H9 (cell line): Measurements from ENCODE around the gene ZNF576. TPM values are rescaled to one million over a fixed set of nuclear protein-coding genes. Genes with fewer than 3 reads are reported as not detected.
A peak's percentile ranks its signal among the peaks of the same experiment; 100 is the strongest.
"Not testable (repeated sequence)": the region's sequence is repeated elsewhere in the genome, so short reads cannot be mapped to it uniquely, and the experiment has no call there.

Experiments
- DNase-seq: peaks from one replicate; pipeline ENCODE4 v3.0.0-alpha.2; 2017
- H2AFZ ChIP-seq: one replicate; pipeline ENCODE4 v1.6.1; 2013; ENCODE audit warnings: mild to moderate bottlenecking, low read length, control low read depth, moderate library complexity
- H2AK5ac ChIP-seq: 2 replicates; pipeline ENCODE4 v1.6.1; 2013; ENCODE audit warnings: low read length, control low read depth, mixed read lengths; ENCODE audit not compliant: insufficient read length
- H2BK120ac ChIP-seq: one replicate; pipeline ENCODE4 v1.6.1; 2013; ENCODE audit warnings: low read depth, mild to moderate bottlenecking, low read length, control low read depth, inconsistent platforms; ENCODE audit not compliant: poor library complexity, severe bottlenecking
- H2BK12ac ChIP-seq: 2 replicates; pipeline ENCODE4 v1.6.1; 2013; ENCODE audit warnings: low read length, control low read depth, mixed read lengths, low read depth; ENCODE audit not compliant: insufficient read length
- H2BK15ac ChIP-seq: 2 replicates; pipeline ENCODE4 v1.6.1; 2013; ENCODE audit warnings: low read depth, low read length, control low read depth
- H2BK20ac ChIP-seq: one replicate; pipeline ENCODE4 v1.6.1; 2013; ENCODE audit warnings: low read depth, mild to moderate bottlenecking, low read length, control low read depth, inconsistent platforms; ENCODE audit not compliant: poor library complexity, severe bottlenecking
- H2BK5ac ChIP-seq: 2 replicates; pipeline ENCODE4 v1.6.1; 2013; ENCODE audit warnings: low read length, control low read depth, mixed read lengths; ENCODE audit not compliant: insufficient read length
- H3K14ac ChIP-seq: 2 replicates; pipeline ENCODE4 v1.6.1; 2013; ENCODE audit warnings: low read length, control low read depth; ENCODE audit not compliant: insufficient read depth
- H3K18ac ChIP-seq: 2 replicates; pipeline ENCODE4 v1.6.1; 2013; ENCODE audit warnings: low read depth, mild to moderate bottlenecking, mixed read lengths, low read length, control low read depth; ENCODE audit not compliant: insufficient read length
- H3K23ac ChIP-seq: 2 replicates; pipeline ENCODE4 v1.6.1; 2013; ENCODE audit warnings: low read length, control low read depth, mixed read lengths, low read depth; ENCODE audit not compliant: insufficient read length
- H3K23me2 ChIP-seq: 2 replicates; pipeline ENCODE4 v1.6.1; 2013; ENCODE audit warnings: low read depth, mild to moderate bottlenecking, mixed read lengths, low read length, control low read depth; ENCODE audit not compliant: insufficient read length, poor library complexity, severe bottlenecking
- H3K27ac ChIP-seq: 2 replicates; pipeline ENCODE4 v1.5.1; 2013; ENCODE audit warnings: low read length, control low read depth, mixed read lengths, low read depth; ENCODE audit not compliant: insufficient read length
- H3K27me3 ChIP-seq: 2 replicates; pipeline ENCODE4 v1.6.1; 2013; ENCODE audit warnings: low read length, control low read depth, inconsistent platforms; ENCODE audit not compliant: insufficient read depth
- H3K4ac ChIP-seq: 2 replicates; pipeline ENCODE4 v1.6.1; 2013; ENCODE audit warnings: low read depth, mild to moderate bottlenecking, control low read depth, inconsistent platforms, low read length, moderate library complexity
- H3K4me1 ChIP-seq: 2 replicates; pipeline ENCODE4 v1.6.1; 2013; ENCODE audit warnings: low read length, control low read depth, inconsistent platforms; ENCODE audit not compliant: insufficient read depth
- H3K4me2 ChIP-seq: 2 replicates; pipeline ENCODE4 v1.6.1; 2013; ENCODE audit warnings: low read length, control low read depth, mixed read lengths; ENCODE audit not compliant: insufficient read length, insufficient read depth
- H3K56ac ChIP-seq: 2 replicates; pipeline ENCODE4 v1.6.1; 2013; ENCODE audit warnings: low read depth, mild to moderate bottlenecking, mixed read lengths, low read length, control low read depth; ENCODE audit not compliant: insufficient read length
- H3K79me1 ChIP-seq: 2 replicates; pipeline ENCODE4 v1.6.1; 2013; ENCODE audit warnings: low read depth, mild to moderate bottlenecking, moderate library complexity, low read length, control low read depth, inconsistent platforms; ENCODE audit not compliant: insufficient read depth, poor library complexity, severe bottlenecking
- H3K79me2 ChIP-seq: 2 replicates; pipeline ENCODE4 v1.6.1; 2013; ENCODE audit warnings: low read length, control low read depth, inconsistent platforms; ENCODE audit not compliant: insufficient read depth
- H3K9ac ChIP-seq: 2 replicates; pipeline ENCODE4 v1.6.1; 2013; ENCODE audit warnings: low read length, control low read depth, mixed read lengths; ENCODE audit not compliant: insufficient read length; ENCODE audit errors: extremely low read depth
- H3K9me3 ChIP-seq: one replicate; pipeline ENCODE4 v1.6.1; 2013; ENCODE audit warnings: low read depth, low read length, inconsistent platforms; ENCODE audit not compliant: control insufficient read depth
- H3T11ph ChIP-seq: one replicate; pipeline ENCODE4 v1.6.1; 2013; ENCODE audit warnings: mild to moderate bottlenecking, low read length, control low read depth, inconsistent platforms
- H4K20me1 ChIP-seq: one replicate; pipeline ENCODE4 v1.6.1; 2013; ENCODE audit not compliant: control insufficient read depth, insufficient read length, insufficient read depth
- H4K5ac ChIP-seq: 2 replicates; pipeline ENCODE4 v1.6.1; 2013; ENCODE audit warnings: low read depth, mild to moderate bottlenecking, mixed read lengths, low read length, control low read depth; ENCODE audit not compliant: insufficient read length
- H4K8ac ChIP-seq: replicated peaks from 2 replicates; pipeline ENCODE4 v1.6.1; 2013; ENCODE audit warnings: low read length, control low read depth, mixed read lengths, low read depth; ENCODE audit not compliant: insufficient read length
- H4K91ac ChIP-seq: 2 replicates; pipeline ENCODE4 v1.6.1; 2013; ENCODE audit warnings: low read depth, mild to moderate bottlenecking, moderate library complexity, mixed read lengths, low read length, control low read depth; ENCODE audit not compliant: insufficient read length
- H3K27ac Mint-ChIP-seq, 3 experiments: 2 replicates in 2 of 3; 3 replicates in 1 of 3; pipeline ENCODE4 v1.8.0; 2020 to 2021; ENCODE audit warnings: mixed read lengths in 3 of 3, mild to moderate bottlenecking in 1 of 3, moderate library complexity in 1 of 3
- H3K27me3 Mint-ChIP-seq: 2 replicates; pipeline ENCODE4 v1.8.0; 2021; ENCODE audit warnings: low read depth, mild to moderate bottlenecking, moderate library complexity, mixed read lengths
- H3K36me3 Mint-ChIP-seq, 3 experiments: 2 replicates in 2 of 3; 3 replicates in 1 of 3; pipeline ENCODE4 v1.8.0; 2020 to 2021; ENCODE audit warnings: low read depth in 3 of 3, mixed read lengths in 3 of 3; ENCODE audit not compliant: insufficient read depth in 1 of 3
- H3K4me1 Mint-ChIP-seq, 2 experiments: 2 replicates each; pipeline ENCODE4 v1.8.0; 2020; ENCODE audit warnings: mixed read lengths in 2 of 2
- H3K4me3 Mint-ChIP-seq, 2 experiments: 2 replicates in 1 of 2; 3 replicates in 1 of 2; pipeline ENCODE4 v1.8.0; 2020 to 2021; ENCODE audit warnings: mild to moderate bottlenecking in 2 of 2, mixed read lengths in 2 of 2, moderate library complexity in 1 of 2
- H3K9me3 Mint-ChIP-seq, 2 experiments: 2 replicates in 1 of 2; 3 replicates in 1 of 2; pipeline ENCODE4 v1.8.0; 2020; ENCODE audit warnings: mild to moderate bottlenecking in 2 of 2, mixed read lengths in 2 of 2, moderate library complexity in 1 of 2
- CTCF ChIP-seq: fragments of 200-600 bp; sonication (generic); conservative IDR thresholded peaks from 3 replicates; pipeline ENCODE4 v1.8.0; 2021; ENCODE audit warnings: antibody characterized with exemption, mild to moderate bottlenecking
- WGBS: extraction: QIAGEN DNeasy Blood & Tissue Kit; methylation state at CpG from one replicate; pipeline ENCODE4 v1.1.7; 2013; ENCODE audit warnings: missing lambda C conversion rate, low lambda C conversion rate, mixed read lengths; ENCODE audit not compliant: insufficient read length; ENCODE audit errors: extremely low coverage; 5-methylcytosine and 5-hydroxymethylcytosine counted together
- long read RNA-seq: library from polyadenylated mRNA; unstranded; transcript quantifications from one replicate; pipeline ENCODE4 v2.0.0, GENCODE V29; 2020
- total RNA-seq: library from RNA; stranded (reverse); gene quantifications from 2 replicates; pipeline ENCODE4 v1.2.1, GENCODE V29; 2021

The ZNF576 gene
- 16.3 and 19.7 TPM in 2 replicates for total RNA-seq
- long read RNA-seq, transcript ZNF576-203 (2 exons, 2,327 nt), result minor isoform, 6 of 30 reads
- long read RNA-seq, transcript ZNF576-201 (3 exons, 2,566 nt), result major isoform, 16 of 30 reads
- long read RNA-seq, partial matches to known transcripts, result 0 of 30 reads
- long read RNA-seq, other reads (novel, unspliced or antisense), result 3 of 30 reads

GRCh38 chr19:43595999-43596841 is at the start of gene ZNF576, which contains the start of gene IRGQ:
Gene ZNF576 (plus strand): TSS chr19:43596595. CDS start chr19:43597109, 514 bp downstream.
Gene IRGQ (minus strand): TSS chr19:43596134. CDS start chr19:43595338, 796 bp downstream.
- Histone ChIP-seq H2BK20ac (no peak within 1 kb of the TSS), H3K9me3 (no peaks in the 10 kb centered on the region), H4K5ac (peak within 1 kb of the TSS; percentile 41), H3K9ac (peak within 1 kb of the TSS; percentile 84), H3K4me2 (peak within 1 kb of the TSS; percentile 98), H3T11ph (no peak within 1 kb of the TSS), H4K8ac (no peak within 1 kb of the TSS), H3K14ac (peak within 1 kb of the TSS; percentile 26), H3K4me1 (0 out of 2 replicates have a peak, but pooled peaks cover 3% of the 10 kb centered on the region), H2BK15ac (no peak within 1 kb of the TSS), H3K79me2 (peaks cover 4% of the 10 kb centered on the region; the same call in 1 of the 2 replicates), H3K79me1 (no peaks in the 10 kb centered on the region), H4K20me1 (no peaks in the 10 kb centered on the region), H3K56ac (no peak within 1 kb of the TSS), H3K23me2 (peaks cover 20% of the 10 kb centered on the region), H2BK120ac (no peak within 1 kb of the TSS), H3K4ac (no peak within 1 kb of the TSS), H2AK5ac (no peak within 1 kb of the TSS), H2BK5ac (no peak within 1 kb of the TSS), H2BK12ac (no peak within 1 kb of the TSS), H3K27ac (peak within 1 kb of the TSS; percentile 11), H3K18ac (peak within 1 kb of the TSS; percentile 94), H4K91ac (no peak within 1 kb of the TSS), H3K27me3 (no peaks in the 10 kb centered on the region), H3K23ac (no peak within 1 kb of the TSS), H2AFZ (no peak within 1 kb of the TSS)
- Mint-ChIP-seq H3K36me3 (peaks cover 13 to 37% (median 27%) of the 10 kb centered on the region in 3 experiments), H3K27me3 (no peaks in the 10 kb centered on the region), H3K4me1 (peaks cover 18 to 25% of the 10 kb centered on the region in 2 experiments), H3K27ac (peak within 1 kb of the TSS; percentile 96 to 99 (median 99)), H3K9me3 (no peaks in the 10 kb centered on the region; a peak in 1 of 5 replicates), H3K4me3 (peak within 1 kb of the TSS; percentile 92 to 95)
- TF ChIP-seq CTCF, result no peak; the same call in 2 of the 3 replicates
- DNase-seq, result peak; percentile 100
- WGBS, result no CpG with 5 or more reads among the region's 60 CpGs

- H3K4me1 ChIP-seq, H2BK5ac ChIP-seq, H2BK120ac ChIP-seq, H3K27me3 Mint-ChIP-seq, H3K14ac ChIP-seq, H3K23ac ChIP-seq, H3K9ac ChIP-seq, H3K27me3 ChIP-seq, H3K79me1 ChIP-seq, H2AK5ac ChIP-seq, H3K18ac ChIP-seq, H3K56ac ChIP-seq, DNase-seq, H3K27ac Mint-ChIP-seq, H3K4me3 Mint-ChIP-seq, H3K4me2 ChIP-seq, H3K4ac ChIP-seq, H3K4me1 Mint-ChIP-seq, H3K9me3 Mint-ChIP-seq, H2BK12ac ChIP-seq, H3K79me2 ChIP-seq, H3K23me2 ChIP-seq, H4K91ac ChIP-seq, H3K9me3 ChIP-seq, H2BK15ac ChIP-seq, H4K8ac ChIP-seq, H2AFZ ChIP-seq, H4K5ac ChIP-seq, H2BK20ac ChIP-seq, H3K27ac ChIP-seq, H4K20me1 ChIP-seq, H3T11ph ChIP-seq: not testable (repeated sequence)
- H3K36me3 Mint-ChIP-seq, result peaks cover 24 to 73% (median 59%) of the 10 kb centered on the region in 3 experiments
- no CpG with 5 or more reads among the region's 24 CpGs for WGBS
These were observed 48.5 kb upstream of the ZNF576 start for GRCh38 chr19:43547926-43548325.
